GM12891 (cell line): Measurements from ENCODE around the gene CFAP58.

Source experiments
- POLR2A ChIP-seq: IDR thresholded peaks from 2 replicates; pipeline ENCODE4 v1.6.1; 2011; ENCODE audit warnings: low read depth, low read length, control low read depth
- POLR2AphosphoS5 ChIP-seq: IDR thresholded peaks from 2 replicates; pipeline ENCODE4 v1.6.1; 2011; ENCODE audit warnings: low read depth, low read length, control low read depth
- SPI1 ChIP-seq: IDR thresholded peaks from 2 replicates; pipeline ENCODE4 v1.6.1; 2011; ENCODE audit warnings: low read depth, low read length, control low read depth
- TAF1 ChIP-seq: IDR thresholded peaks from 2 replicates; pipeline ENCODE4 v1.6.1; 2011; ENCODE audit warnings: low read depth, low read length, control low read depth

GRCh38 chr10:104308439-104308903 lies 45.2 kb upstream of the CFAP58 start:
- TF ChIP-seq POLR2A = no peak
- TF ChIP-seq POLR2AphosphoS5 = no peak
- TF ChIP-seq SPI1 = no peak
- no peak for TF ChIP-seq TAF1
